Measurements from ENCODE around the gene VAV1.

DNA sequence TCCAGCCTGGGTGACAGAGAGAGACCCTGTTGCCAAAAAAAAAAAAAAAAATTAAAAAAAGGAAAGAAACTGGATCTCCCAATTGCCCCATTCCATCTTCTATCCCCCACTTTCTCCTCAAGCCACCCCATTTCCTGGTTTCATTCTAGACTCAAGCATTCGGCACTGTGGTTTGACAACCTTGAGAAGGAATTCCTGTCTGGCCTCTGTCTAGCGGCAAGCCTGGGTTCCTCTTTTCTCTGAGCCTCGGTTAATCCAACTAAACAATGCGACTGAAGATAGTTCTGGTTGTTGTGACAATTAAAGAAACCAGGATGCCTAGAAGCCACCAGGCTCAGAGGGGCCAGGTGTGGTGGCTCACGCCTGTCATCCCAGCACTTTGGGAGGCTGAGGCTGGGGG, 48.8 kb upstream of the VAV1 start:
- TF ChIP-seq, protein P1, sequence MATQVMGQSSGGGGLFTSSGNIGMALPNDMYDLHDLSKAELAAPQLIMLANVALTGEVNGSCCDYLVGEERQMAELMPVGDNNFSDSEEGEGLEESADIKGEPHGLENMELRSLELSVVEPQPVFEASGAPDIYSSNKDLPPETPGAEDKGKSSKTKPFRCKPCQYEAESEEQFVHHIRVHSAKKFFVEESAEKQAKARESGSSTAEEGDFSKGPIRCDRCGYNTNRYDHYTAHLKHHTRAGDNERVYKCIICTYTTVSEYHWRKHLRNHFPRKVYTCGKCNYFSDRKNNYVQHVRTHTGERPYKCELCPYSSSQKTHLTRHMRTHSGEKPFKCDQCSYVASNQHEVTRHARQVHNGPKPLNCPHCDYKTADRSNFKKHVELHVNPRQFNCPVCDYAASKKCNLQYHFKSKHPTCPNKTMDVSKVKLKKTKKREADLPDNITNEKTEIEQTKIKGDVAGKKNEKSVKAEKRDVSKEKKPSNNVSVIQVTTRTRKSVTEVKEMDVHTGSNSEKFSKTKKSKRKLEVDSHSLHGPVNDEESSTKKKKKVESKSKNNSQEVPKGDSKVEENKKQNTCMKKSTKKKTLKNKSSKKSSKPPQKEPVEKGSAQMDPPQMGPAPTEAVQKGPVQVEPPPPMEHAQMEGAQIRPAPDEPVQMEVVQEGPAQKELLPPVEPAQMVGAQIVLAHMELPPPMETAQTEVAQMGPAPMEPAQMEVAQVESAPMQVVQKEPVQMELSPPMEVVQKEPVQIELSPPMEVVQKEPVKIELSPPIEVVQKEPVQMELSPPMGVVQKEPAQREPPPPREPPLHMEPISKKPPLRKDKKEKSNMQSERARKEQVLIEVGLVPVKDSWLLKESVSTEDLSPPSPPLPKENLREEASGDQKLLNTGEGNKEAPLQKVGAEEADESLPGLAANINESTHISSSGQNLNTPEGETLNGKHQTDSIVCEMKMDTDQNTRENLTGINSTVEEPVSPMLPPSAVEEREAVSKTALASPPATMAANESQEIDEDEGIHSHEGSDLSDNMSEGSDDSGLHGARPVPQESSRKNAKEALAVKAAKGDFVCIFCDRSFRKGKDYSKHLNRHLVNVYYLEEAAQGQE (IDR thresholded peaks at IDR 0.05), result no peak
- TF ChIP-seq, protein P2, sequence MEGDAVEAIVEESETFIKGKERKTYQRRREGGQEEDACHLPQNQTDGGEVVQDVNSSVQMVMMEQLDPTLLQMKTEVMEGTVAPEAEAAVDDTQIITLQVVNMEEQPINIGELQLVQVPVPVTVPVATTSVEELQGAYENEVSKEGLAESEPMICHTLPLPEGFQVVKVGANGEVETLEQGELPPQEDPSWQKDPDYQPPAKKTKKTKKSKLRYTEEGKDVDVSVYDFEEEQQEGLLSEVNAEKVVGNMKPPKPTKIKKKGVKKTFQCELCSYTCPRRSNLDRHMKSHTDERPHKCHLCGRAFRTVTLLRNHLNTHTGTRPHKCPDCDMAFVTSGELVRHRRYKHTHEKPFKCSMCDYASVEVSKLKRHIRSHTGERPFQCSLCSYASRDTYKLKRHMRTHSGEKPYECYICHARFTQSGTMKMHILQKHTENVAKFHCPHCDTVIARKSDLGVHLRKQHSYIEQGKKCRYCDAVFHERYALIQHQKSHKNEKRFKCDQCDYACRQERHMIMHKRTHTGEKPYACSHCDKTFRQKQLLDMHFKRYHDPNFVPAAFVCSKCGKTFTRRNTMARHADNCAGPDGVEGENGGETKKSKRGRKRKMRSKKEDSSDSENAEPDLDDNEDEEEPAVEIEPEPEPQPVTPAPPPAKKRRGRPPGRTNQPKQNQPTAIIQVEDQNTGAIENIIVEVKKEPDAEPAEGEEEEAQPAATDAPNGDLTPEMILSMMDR (IDR thresholded peaks at IDR 0.05; ENCODE audit: low read depth, low read length, missing input control), result no peak
- TF ChIP-seq GABPA (IDR thresholded peaks at IDR 0.05 in 1 of 2, conservative IDR thresholded peaks at IDR 0.05 in 1 of 2), result no peak
- TF ChIP-seq RAD21 (IDR thresholded peaks at IDR 0.05), result no peak
- no peak for TF ChIP-seq JUND (IDR thresholded peaks at IDR 0.05)
- TF ChIP-seq, protein P3, sequence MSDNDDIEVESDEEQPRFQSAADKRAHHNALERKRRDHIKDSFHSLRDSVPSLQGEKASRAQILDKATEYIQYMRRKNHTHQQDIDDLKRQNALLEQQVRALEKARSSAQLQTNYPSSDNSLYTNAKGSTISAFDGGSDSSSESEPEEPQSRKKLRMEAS (IDR thresholded peaks at IDR 0.05), result no peak
- TF ChIP-seq, protein P4, sequence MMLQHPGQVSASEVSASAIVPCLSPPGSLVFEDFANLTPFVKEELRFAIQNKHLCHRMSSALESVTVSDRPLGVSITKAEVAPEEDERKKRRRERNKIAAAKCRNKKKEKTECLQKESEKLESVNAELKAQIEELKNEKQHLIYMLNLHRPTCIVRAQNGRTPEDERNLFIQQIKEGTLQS (IDR thresholded peaks at IDR 0.05), result no peak
- TF ChIP-seq, protein P5, sequence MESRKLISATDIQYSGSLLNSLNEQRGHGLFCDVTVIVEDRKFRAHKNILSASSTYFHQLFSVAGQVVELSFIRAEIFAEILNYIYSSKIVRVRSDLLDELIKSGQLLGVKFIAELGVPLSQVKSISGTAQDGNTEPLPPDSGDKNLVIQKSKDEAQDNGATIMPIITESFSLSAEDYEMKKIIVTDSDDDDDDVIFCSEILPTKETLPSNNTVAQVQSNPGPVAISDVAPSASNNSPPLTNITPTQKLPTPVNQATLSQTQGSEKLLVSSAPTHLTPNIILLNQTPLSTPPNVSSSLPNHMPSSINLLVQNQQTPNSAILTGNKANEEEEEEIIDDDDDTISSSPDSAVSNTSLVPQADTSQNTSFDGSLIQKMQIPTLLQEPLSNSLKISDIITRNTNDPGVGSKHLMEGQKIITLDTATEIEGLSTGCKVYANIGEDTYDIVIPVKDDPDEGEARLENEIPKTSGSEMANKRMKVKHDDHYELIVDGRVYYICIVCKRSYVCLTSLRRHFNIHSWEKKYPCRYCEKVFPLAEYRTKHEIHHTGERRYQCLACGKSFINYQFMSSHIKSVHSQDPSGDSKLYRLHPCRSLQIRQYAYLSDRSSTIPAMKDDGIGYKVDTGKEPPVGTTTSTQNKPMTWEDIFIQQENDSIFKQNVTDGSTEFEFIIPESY (IDR thresholded peaks at IDR 0.05), result no peak
- TF ChIP-seq YY1 (IDR thresholded peaks at IDR 0.05), result no peak
- TF ChIP-seq EGR1 (IDR thresholded peaks at IDR 0.05; ENCODE audit: low read depth in 2 of 2), result no peak
- TF ChIP-seq TAF1 (conservative IDR thresholded peaks at IDR 0.05), result no peak
